Raji (cell line): ENCODE results near the gene SLC25A1.

Source experiments
- POLR2A ChIP-seq: IDR thresholded peaks from 2 replicates; pipeline ENCODE4 v1.6.1; 2011; ENCODE audit warnings: low read depth, low read length, control low read depth; ENCODE audit not compliant: insufficient read depth

SLC25A1 gene

DNA sequence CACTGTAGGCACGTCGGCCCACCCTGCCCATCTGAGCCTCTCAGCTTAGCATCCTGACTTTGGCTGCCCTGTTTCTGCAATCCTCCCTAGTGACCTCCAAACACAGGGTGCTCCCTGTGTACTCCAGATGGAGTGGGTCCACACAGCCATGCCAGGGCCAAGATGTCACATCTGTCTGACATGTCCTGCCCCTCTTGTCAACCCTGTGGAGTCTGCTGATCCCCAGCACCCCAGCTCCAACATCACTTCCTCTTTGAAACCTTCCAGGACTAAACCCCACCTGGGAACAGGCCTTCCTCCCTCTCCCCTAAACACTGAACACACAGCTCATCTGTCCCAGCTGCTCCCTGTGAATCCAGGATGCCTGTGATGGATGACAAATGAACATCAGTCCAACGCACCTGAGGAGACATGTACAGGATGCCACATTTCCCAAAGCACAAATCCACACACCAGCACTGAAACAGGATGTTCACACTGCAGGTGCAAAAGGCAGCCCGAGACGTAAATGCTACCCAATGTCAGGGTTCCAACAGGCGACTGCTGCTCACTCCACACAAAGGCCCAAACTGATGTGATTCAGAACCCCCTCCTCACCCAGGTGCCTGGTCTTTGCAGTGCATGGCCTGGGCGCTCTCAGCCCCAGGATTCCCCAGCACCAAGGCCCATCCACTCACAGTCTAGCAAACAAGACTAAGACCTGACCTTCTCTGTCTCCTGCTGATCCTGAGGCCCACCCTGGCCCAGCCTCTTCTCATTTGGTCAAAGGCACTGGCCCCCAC lies 49.4 kb downstream of the SLC25A1 start:
- TF ChIP-seq POLR2A, result no peak

DNA sequence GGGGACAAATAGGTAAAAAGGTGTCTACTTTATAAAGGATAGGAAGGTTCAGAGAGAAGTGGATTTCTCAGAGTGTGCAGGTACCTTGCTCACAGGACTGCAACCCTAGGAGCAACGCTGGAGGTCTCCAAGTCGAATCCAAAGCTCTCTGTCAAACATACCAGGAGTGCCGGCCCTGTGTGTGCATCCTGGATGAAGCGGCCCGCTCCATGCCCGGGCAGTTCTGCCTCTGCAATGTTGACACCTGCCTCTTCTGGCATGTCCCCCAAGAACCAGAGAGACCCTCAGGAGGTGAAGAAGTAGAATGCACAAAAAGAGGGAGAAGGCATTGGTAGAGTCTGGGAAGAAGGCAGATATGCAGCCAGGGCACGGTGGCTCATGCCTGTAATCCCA lies 50.5 kb downstream of the SLC25A1 start:
- no peak for TF ChIP-seq POLR2A

DNA sequence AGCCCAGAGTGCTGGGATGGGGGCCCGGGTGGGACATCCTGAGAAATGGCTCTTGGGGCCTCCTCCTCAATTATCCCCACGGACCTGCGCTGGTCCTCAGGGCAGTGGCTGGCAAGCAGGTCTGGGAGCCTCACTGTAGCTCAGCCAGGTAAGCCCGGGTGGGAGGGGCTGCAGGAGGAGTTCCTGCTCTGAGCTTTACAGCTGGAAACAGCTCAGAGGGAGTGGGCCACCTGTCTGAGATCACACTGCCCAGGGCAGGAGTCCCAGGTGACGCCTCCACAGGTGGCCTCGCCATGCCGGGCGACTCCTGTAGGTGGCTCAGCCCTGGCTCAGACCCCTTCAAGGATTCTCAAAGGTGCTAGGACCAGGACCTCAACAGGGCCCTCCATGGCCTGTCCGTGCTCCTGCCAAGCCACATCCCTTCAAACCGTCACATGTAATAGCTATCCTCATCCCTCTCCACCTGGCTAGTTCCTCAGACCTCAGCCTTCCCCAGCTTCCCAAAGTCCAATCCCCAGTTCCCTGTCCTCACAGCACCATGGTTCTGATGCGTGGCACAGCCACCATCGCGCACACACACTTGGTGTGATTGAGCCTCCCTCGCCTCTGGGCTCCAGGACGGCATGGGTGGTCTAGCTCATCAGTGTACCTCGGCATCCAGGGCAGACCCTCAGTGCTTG lies 51.1 kb downstream of the SLC25A1 start:
- no peak for TF ChIP-seq POLR2A

DNA sequence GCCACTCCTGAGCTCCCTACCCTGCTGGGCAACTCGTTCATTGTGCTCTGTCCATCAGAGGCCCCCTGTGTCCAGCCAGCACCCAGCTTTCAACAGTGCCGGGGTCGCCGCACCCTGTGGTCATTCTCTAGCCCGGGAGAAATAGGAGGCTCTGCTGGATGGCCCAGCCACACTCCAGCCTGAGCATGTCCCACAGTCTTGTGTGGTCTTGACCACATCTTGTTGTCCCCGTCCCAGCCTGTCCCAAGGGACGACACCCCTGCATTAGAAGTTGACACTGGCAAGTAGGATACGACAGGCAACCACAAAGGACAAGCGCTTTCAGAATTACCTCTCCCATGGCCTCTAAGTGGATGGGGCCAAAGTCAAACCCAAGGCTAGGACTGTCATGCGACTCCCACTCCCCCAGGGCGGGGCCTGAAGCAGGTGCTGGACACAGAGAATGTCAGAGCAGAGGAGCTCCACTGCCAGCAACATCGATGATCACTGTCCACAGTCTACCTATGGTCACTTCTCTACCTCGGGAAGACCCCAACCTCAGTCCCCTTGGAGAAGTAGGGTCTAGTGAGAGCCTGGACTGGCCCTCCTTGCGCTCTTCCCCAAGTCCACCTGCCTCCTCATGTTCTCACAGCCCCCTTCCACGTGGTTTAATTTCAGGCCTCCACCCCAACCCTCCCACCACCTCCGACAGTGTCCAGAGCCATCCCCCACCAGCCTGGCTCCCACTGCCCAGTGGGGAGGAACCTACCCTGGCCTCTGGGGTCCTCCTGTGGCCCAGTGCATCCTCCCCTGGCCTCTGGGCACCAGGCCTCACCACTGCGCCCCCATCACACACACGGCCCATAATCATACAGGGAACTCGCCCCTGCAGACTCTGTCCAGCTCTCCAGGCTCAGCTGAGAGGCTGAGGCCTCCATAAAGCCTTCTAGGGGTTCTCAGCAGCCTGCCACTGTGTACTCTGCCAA lies 51.9 kb downstream of the SLC25A1 start:
- no peak for TF ChIP-seq POLR2A
